ENCODE results near the gene SLC35F3.

DNA sequence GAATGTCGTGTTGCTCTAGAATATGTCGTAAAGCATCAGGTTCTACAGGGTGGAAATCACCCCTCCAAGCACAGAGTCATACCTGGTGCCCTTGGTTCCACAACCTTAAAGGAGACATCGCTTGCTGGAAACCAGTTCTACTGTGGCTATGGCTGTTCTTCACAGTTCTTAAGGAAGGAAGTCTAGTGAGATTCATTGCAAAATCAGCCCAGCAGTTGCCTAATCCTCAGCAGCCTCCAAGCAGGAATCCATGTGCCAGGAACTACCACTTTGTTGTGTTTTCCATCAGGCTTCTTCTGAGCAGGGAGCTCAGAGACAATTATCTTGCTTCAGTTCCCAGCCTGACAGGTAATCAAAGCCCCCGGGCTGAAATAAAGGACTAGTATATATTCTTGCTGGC lies 45.0 kb upstream of the SLC35F3 start:
- TF ChIP-seq, protein P1, sequence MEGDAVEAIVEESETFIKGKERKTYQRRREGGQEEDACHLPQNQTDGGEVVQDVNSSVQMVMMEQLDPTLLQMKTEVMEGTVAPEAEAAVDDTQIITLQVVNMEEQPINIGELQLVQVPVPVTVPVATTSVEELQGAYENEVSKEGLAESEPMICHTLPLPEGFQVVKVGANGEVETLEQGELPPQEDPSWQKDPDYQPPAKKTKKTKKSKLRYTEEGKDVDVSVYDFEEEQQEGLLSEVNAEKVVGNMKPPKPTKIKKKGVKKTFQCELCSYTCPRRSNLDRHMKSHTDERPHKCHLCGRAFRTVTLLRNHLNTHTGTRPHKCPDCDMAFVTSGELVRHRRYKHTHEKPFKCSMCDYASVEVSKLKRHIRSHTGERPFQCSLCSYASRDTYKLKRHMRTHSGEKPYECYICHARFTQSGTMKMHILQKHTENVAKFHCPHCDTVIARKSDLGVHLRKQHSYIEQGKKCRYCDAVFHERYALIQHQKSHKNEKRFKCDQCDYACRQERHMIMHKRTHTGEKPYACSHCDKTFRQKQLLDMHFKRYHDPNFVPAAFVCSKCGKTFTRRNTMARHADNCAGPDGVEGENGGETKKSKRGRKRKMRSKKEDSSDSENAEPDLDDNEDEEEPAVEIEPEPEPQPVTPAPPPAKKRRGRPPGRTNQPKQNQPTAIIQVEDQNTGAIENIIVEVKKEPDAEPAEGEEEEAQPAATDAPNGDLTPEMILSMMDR (optimal IDR thresholded peaks at IDR 0.05 in 1 of 3, IDR thresholded peaks at IDR 0.05 in 1 of 3, conservative IDR thresholded peaks at IDR 0.05 in 1 of 3; ENCODE audit: extremely low read depth in 1 of 3, insufficient read depth in 2 of 3, low read length in 3 of 3): no peak
- no peak for TF ChIP-seq EZH2 (IDR thresholded peaks at IDR 0.05; ENCODE audit: low read length)
